HepG2 (cell line): ENCODE data around the gene ZNRF3. TPM values are rescaled to one million over a fixed set of nuclear protein-coding genes. Genes with fewer than 3 reads are reported as not detected.

ENCODE experiments used
- CBX2 ChIP-seq, 2 experiments: fragments of 200-600 bp in 1 of 2; sonication (generic); formaldehyde crosslinking in 1 of 2; IDR thresholded peaks; 2 replicates each; pipeline versions ENCODE4 v1.7.0 to v1.8.1; 2018 to 2022; ENCODE audit warnings: low read depth in 2 of 2, low read length in 1 of 2, mild to moderate bottlenecking in 1 of 2, missing genetic modification reagents in 1 of 2
- MAZ ChIP-seq, 2 experiments: sonication (generic) in 1 of 2; formaldehyde crosslinking in 1 of 2; IDR thresholded peaks; 2 replicates each; pipeline versions ENCODE4 v1.5.0 to v1.6.1; 2012 to 2020; ENCODE audit warnings: low read depth in 2 of 2, mild to moderate bottlenecking in 2 of 2, borderline replicate concordance in 1 of 2, improper control_type of control experiment in 1 of 2, low read length in 1 of 2, missing genetic modification reagents in 1 of 2, moderate library complexity in 1 of 2
- PCBP1 ChIP-seq: fragments of 200-400 bp; formaldehyde crosslinking; IDR thresholded peaks from 2 replicates; pipeline ENCODE4 v1.6.1; 2017; ENCODE audit warnings: mild to moderate bottlenecking, low read depth, low read length, borderline replicate concordance
- TCF7 ChIP-seq: sonication (generic); IDR thresholded peaks from 2 replicates; pipeline ENCODE4 v1.6.1; 2016; ENCODE audit warnings: antibody characterized with exemption, low read depth
- ZC3H4 ChIP-seq: sonication (generic); formaldehyde crosslinking; IDR thresholded peaks from 2 replicates; pipeline ENCODE4 v1.4.0; 2020; ENCODE audit warnings: missing genetic modification reagents, borderline replicate concordance
- ZNF224 ChIP-seq: sonication (generic); formaldehyde crosslinking; IDR thresholded peaks from 2 replicates; pipeline ENCODE4 v1.5.0; 2020; ENCODE audit warnings: mild to moderate bottlenecking, missing genetic modification reagents
- polyA plus RNA-seq, 8 experiments: library from polyadenylated mRNA; depleted of rRNA in 3 of 8; stranded (reverse) in 7 of 8; unstranded in 1 of 8; fragments of >200 nt; fragmentation: Illumina TruSeq in 4 of 8; extraction: Trizol in 4 of 8; gene quantifications; 2 replicates each; pipeline versions ENCODE4 v1.2.1 to v1.2.3, GENCODE V29; 2011 to 2016; ENCODE audit warnings: low read depth in 4 of 8, missing spikeins in 1 of 8, mixed read lengths in 1 of 8; ENCODE audit not compliant: insufficient read depth in 1 of 8
- total RNA-seq, 5 experiments: library from RNA; depleted of rRNA; stranded (reverse); fragments of >200 nt; fragmentation: Illumina TruSeq; extraction: Trizol; gene quantifications; 2 replicates each; pipeline ENCODE4 v1.2.3, GENCODE V29; 2016; ENCODE audit warnings: low read depth in 1 of 5
- TF ChIP-seq, protein P1 (sequence below): IDR thresholded peaks from 2 replicates; pipeline ENCODE4 v1.6.1; 2016; ENCODE audit warnings: missing biosample characterization, missing genetic modification reagents, low read depth
- TF ChIP-seq, protein P2 (sequence below): sonication (generic); formaldehyde crosslinking; IDR thresholded peaks from 2 replicates; pipeline ENCODE4 v1.8.0; 2023; ENCODE audit warnings: mild to moderate bottlenecking, missing genetic modification reagents
- TF ChIP-seq, protein P3 (sequence below): sonication (generic); formaldehyde crosslinking; IDR thresholded peaks from 2 replicates; pipeline ENCODE4 v1.5.1; 2020; ENCODE audit warnings: mild to moderate bottlenecking, missing genetic modification reagents, moderate library complexity

Gene ZNRF3
- total and polyA plus RNA-seq, 2 of the 13 experiments (the other 11 are each of a cell fraction or from before 2014, with no cell fraction given): 20.3 to 36.7 TPM

DNA sequence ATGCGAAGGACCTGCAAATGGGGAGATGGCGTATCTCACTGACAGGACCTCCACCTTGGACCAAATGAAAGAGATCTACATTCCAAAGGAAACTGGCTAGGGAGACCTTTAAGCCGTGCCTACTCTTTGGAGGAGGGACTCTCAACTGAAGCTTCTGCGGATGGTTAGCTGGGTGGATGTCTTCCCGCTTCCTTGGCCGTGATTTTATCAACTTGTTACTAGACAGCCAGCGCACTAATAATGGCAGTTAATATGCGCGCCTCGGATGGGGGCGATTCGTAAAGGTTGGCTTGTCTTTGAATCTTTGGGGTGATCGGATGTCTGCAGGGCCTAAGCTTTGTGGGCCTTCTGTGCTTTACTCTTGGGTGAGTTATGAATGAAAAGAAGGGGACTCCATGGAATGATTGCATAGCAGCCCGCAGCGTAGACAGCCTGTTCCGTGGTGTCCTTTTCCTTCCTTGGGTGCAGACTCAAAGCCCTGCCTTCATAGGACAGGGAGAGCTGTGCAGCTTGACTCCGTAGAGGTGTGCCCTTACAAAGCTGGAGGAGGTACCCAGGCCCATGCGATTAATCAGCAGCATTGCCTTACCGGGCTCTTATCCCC lies 1.5 kb downstream of the ZNRF3 start (continued):
- TF ChIP-seq, protein P1, sequence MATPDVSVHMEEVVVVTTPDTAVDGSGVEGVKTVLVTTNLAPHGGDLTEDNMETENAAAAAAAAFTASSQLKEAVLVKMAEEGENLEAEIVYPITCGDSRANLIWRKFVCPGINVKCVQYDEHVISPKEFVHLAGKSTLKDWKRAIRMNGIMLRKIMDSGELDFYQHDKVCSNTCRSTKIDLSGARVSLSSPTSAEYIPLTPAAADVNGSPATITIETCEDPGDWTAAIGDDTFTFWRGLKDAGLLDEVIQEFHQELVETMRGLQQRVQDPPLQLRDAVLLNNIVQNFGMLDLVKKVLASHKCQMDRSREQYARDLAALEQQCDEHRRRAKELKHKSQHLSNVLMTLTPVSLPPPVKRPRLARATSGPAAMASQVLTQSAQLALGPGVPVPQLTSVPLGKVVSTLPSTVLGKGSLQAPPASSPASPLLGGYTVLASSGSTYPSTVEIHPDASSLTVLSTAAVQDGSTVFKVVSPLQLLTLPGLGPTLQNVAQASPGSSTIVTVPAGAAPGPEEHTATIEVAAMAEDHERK (CRISPR knock-in tag): no peak
- TF ChIP-seq ZC3H4 (CRISPR knock-in tag) (no peak), PCBP1 (no peak), CBX2 (IDR thresholded peaks at IDR 0.05; ENCODE audit: low read depth, low read length) (no peak), CBX2 (CRISPR knock-in tag; IDR thresholded peaks at IDR 0.05; ENCODE audit: low read depth) (no peak), MAZ (IDR thresholded peaks at IDR 0.05; ENCODE audit: borderline replicate concordance, low read depth, low read length) (no peak), MAZ (CRISPR knock-in tag; IDR thresholded peaks at IDR 0.05; ENCODE audit: low read depth) (peak; percentile 9; the same call in 1 of the 2 replicates), TCF7 (no peak), ZNF224 (no peak)
- TF ChIP-seq, protein P2, sequence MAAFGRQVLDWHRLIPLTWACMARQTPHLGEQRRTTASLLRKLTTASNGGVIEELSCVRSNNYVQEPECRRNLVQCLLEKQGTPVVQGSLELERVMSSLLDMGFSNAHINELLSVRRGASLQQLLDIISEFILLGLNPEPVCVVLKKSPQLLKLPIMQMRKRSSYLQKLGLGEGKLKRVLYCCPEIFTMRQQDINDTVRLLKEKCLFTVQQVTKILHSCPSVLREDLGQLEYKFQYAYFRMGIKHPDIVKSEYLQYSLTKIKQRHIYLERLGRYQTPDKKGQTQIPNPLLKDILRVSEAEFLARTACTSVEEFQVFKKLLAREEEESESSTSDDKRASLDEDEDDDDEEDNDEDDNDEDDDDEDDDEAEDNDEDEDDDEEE (CRISPR knock-in tag): peak; percentile 69; the same call in 1 of the 2 replicates
- TF ChIP-seq, protein P3, sequence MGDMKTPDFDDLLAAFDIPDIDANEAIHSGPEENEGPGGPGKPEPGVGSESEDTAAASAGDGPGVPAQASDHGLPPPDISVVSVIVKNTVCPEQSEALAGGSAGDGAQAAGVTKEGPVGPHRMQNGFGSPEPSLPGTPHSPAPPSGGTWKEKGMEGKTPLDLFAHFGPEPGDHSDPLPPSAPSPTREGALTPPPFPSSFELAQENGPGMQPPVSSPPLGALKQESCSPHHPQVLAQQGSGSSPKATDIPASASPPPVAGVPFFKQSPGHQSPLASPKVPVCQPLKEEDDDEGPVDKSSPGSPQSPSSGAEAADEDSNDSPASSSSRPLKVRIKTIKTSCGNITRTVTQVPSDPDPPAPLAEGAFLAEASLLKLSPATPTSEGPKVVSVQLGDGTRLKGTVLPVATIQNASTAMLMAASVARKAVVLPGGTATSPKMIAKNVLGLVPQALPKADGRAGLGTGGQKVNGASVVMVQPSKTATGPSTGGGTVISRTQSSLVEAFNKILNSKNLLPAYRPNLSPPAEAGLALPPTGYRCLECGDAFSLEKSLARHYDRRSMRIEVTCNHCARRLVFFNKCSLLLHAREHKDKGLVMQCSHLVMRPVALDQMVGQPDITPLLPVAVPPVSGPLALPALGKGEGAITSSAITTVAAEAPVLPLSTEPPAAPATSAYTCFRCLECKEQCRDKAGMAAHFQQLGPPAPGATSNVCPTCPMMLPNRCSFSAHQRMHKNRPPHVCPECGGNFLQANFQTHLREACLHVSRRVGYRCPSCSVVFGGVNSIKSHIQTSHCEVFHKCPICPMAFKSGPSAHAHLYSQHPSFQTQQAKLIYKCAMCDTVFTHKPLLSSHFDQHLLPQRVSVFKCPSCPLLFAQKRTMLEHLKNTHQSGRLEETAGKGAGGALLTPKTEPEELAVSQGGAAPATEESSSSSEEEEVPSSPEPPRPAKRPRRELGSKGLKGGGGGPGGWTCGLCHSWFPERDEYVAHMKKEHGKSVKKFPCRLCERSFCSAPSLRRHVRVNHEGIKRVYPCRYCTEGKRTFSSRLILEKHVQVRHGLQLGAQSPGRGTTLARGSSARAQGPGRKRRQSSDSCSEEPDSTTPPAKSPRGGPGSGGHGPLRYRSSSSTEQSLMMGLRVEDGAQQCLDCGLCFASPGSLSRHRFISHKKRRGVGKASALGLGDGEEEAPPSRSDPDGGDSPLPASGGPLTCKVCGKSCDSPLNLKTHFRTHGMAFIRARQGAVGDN: 0 out of 2 replicates have a peak, but pooled peaks have one; percentile 14
